CD4-positive, alpha-beta T cell (primary cell): Measurements from ENCODE around the gene NCK1. TPM values are rescaled to one million over a fixed set of nuclear protein-coding genes. Genes with fewer than 3 reads are reported as not detected.

Experiments
- ATAC-seq: fragments of 200-7000 bp; cut with Tn5 transposase; one replicate; pipeline ENCODE4 v1.10.0; 2022; ENCODE audit warnings: mild to moderate bottlenecking; ENCODE audit not compliant: poor library complexity
- CTCF ChIA-PET: fragments of 350-600 bp; sonication (Branson Sonifier 250); formaldehyde crosslinking; loops from one replicate; lab custom pipeline; 2021; ENCODE audit warnings: antibody characterized with exemption, inconsistent platforms; lab: Charles Lee
- POLR2A ChIA-PET: fragments of 350-600 bp; sonication (Branson Sonifier 250); formaldehyde crosslinking; loops from one replicate; lab custom pipeline; 2021; ENCODE audit warnings: antibody characterized with exemption, inconsistent platforms; lab: Charles Lee
- DNase-seq, 14 experiments: peaks; one replicate each; pipeline ENCODE4 v3.0.0-alpha.2; 2013 to 2020; ENCODE audit warnings: mixed read lengths in 2 of 14
- H3K27ac ChIP-seq, 2 donors: one replicate each; pipeline versions ENCODE4 v1.5.1 to v1.7.0; 2013; ENCODE audit warnings: low read length in 2 of 2, low read depth in 1 of 2, mild to moderate bottlenecking in 1 of 2
- H3K27me3 ChIP-seq, 2 experiments: 1 replicate in 1 of 2; 2 replicates in 1 of 2; pipeline versions ENCODE4 v1.6.1 to v1.7.0; 2013; ENCODE audit warnings: low read length in 2 of 2, control low read depth in 1 of 2, mild to moderate bottlenecking in 1 of 2, moderate library complexity in 1 of 2; ENCODE audit not compliant: insufficient read depth in 2 of 2, control insufficient read depth in 1 of 2
- H3K36me3 ChIP-seq: one replicate; pipeline ENCODE4 v1.6.1; 2013; ENCODE audit warnings: low read length, control low read depth; ENCODE audit not compliant: insufficient read depth
- H3K4me1 ChIP-seq: one replicate; pipeline ENCODE4 v1.6.1; 2013; ENCODE audit warnings: low read length, control low read depth; ENCODE audit not compliant: insufficient read depth
- H3K4me3 ChIP-seq: one replicate; pipeline ENCODE4 v1.5.1; 2013; ENCODE audit warnings: mild to moderate bottlenecking, low read length, moderate library complexity
- H3K9me3 ChIP-seq, 2 experiments: 1 replicate in 1 of 2; 2 replicates in 1 of 2; pipeline versions ENCODE4 v1.6.1 to v1.7.0; 2013; ENCODE audit warnings: low read length in 2 of 2, mild to moderate bottlenecking in 2 of 2, control low read depth in 1 of 2, moderate library complexity in 1 of 2; ENCODE audit not compliant: control insufficient read depth in 1 of 2, insufficient read depth in 1 of 2
- H3K27ac Mint-ChIP-seq: one replicate; pipeline ENCODE4 v1.8.0; 2020; ENCODE audit warnings: mixed read lengths
- H3K27me3 Mint-ChIP-seq: one replicate; pipeline ENCODE4 v1.8.0; 2021; ENCODE audit warnings: mixed read lengths
- H3K36me3 Mint-ChIP-seq: one replicate; pipeline ENCODE4 v1.8.0; 2021; ENCODE audit warnings: low read depth, mixed read lengths
- H3K4me1 Mint-ChIP-seq: one replicate; pipeline ENCODE4 v1.8.0; 2021; ENCODE audit warnings: low read depth, mixed read lengths
- H3K4me3 Mint-ChIP-seq: one replicate; pipeline ENCODE4 v1.8.0; 2020; ENCODE audit warnings: mild to moderate bottlenecking, mixed read lengths
- H3K9me3 Mint-ChIP-seq: one replicate; pipeline ENCODE4 v1.8.0; 2020; ENCODE audit warnings: mixed read lengths
- CTCF ChIP-seq: fragments of 200-600 bp; IDR thresholded peaks from one replicate; pipeline ENCODE4 v1.8.0; 2022; ENCODE audit warnings: antibody characterized with exemption, mild to moderate bottlenecking
- intact Hi-C, 2 experiments: fragments of 100-400 bp; cut with DNase I in 1 of 2; cut with micrococcal nuclease in 1 of 2; formaldehyde crosslinking; loops; one replicate each; pipeline versions ENCODE4 v1.15.1 to v1.9.0; 2023 to 2025; cut with DNase I, micrococcal nuclease
- total RNA-seq, 174 experiments: library from RNA in 2 of 174; stranded (reverse) in 2 of 174; gene quantifications; one replicate each; pipeline ENCODE4 v1.2.3 and lab custom pipeline; 2021 to 2026

Gene NCK1
- total RNA-seq, 2 experiments from 2014 or later = 52.9 to 55.0 TPM

- ATAC-seq (no peak), DNase-seq (no peak)
- no peak overlapping the region for H3K4me3 ChIP-seq
- H3K4me3 Mint-ChIP-seq = no peak overlapping the region
- CTCF ChIA-PET = no interaction called here
- intact Hi-C loops = no loop called here
- POLR2A ChIA-PET = no interaction called here
- H3K4me1 ChIP-seq = no peaks in the 10 kb centered on the region
- peaks cover 2% of the 10 kb centered on the region for H3K4me1 Mint-ChIP-seq
- no peak overlapping the region for H3K27ac Mint-ChIP-seq
- peaks cover 6 to 13% of the 10 kb centered on the region in 2 experiments for H3K9me3 ChIP-seq
- no peak for TF ChIP-seq CTCF
- peaks cover 2% of the 10 kb centered on the region for H3K9me3 Mint-ChIP-seq
- H3K36me3 ChIP-seq = no peaks in the 10 kb centered on the region
- no peaks in the 10 kb centered on the region for H3K27me3 ChIP-seq
- H3K27ac ChIP-seq = no peak overlapping the region
- H3K36me3 Mint-ChIP-seq = peaks cover 8% of the 10 kb centered on the region
- H3K27me3 Mint-ChIP-seq = no peaks in the 10 kb centered on the region
Measured at GRCh38 chr3:136979204-136979603, 117.2 kb downstream of the NCK1 start.

- H3K4me3 Mint-ChIP-seq = no peak overlapping the region
- no peaks in the 10 kb centered on the region for H3K27me3 ChIP-seq
- H3K4me1 ChIP-seq = no peaks in the 10 kb centered on the region
- no peak overlapping the region for H3K27ac ChIP-seq
- no peak for ATAC-seq
- POLR2A ChIA-PET = no interaction called here
- H3K36me3 Mint-ChIP-seq = peaks cover 4% of the 10 kb centered on the region
- peaks cover 2% of the 10 kb centered on the region for H3K9me3 Mint-ChIP-seq
- H3K4me3 ChIP-seq = no peak overlapping the region
- intact Hi-C loops = no loop called here
- H3K9me3 ChIP-seq = peaks cover 3 to 13% of the 10 kb centered on the region in 2 experiments
- no peak for TF ChIP-seq CTCF
- H3K4me1 Mint-ChIP-seq = peaks cover 7% of the 10 kb centered on the region
- CTCF ChIA-PET = no interaction called here
- no peaks in the 10 kb centered on the region for H3K27me3 Mint-ChIP-seq
- DNase-seq = no peak
- H3K36me3 ChIP-seq = no peaks in the 10 kb centered on the region
- H3K27ac Mint-ChIP-seq = no peak overlapping the region
Measured at GRCh38 chr3:136979684-136980083, 117.7 kb downstream of the NCK1 start.

- intact Hi-C loops = no loop called here
- Histone ChIP-seq H3K4me1 (no peaks in the 10 kb centered on the region), H3K9me3 (no peaks in the 10 kb centered on the region), H3K27me3 (no peaks in the 10 kb centered on the region), H3K27ac (no peak overlapping the region), H3K4me3 (no peak overlapping the region), H3K36me3 (no peaks in the 10 kb centered on the region)
- peaks cover 12% of the 10 kb centered on the region for H3K4me1 Mint-ChIP-seq
- H3K36me3 Mint-ChIP-seq = no peaks in the 10 kb centered on the region
- no peak for DNase-seq
- H3K27me3 Mint-ChIP-seq = no peaks in the 10 kb centered on the region
- no peak for ATAC-seq
- no peak overlapping the region for H3K27ac Mint-ChIP-seq
- ChIA-PET POLR2A (no interaction called here), CTCF (no interaction called here)
- TF ChIP-seq CTCF = no peak
- no peaks in the 10 kb centered on the region for H3K9me3 Mint-ChIP-seq
- H3K4me3 Mint-ChIP-seq = no peak overlapping the region
Measured at GRCh38 chr3:136982033-136982432, 120.0 kb downstream of the NCK1 start.
